GM19438 (cell line): Measurements from ENCODE around the gene PDCL3.

ENCODE experiments used
- ATAC-seq: cut with Tn5 transposase; IDR thresholded peaks from one replicate; pipeline ENCODE4 v1.9.1; 2021; ENCODE audit warnings: low read depth; ENCODE audit not compliant: unreplicated experiment

The PDCL3 gene

GRCh38 chr2:100562613-100563406 is at the start of gene PDCL3:
TSS of gene PDCL3 (plus strand) at chr2:100562993. CDS start at chr2:100563068, 75 bp downstream.
- ATAC-seq = peak; percentile 92

- no peak for ATAC-seq
Measured at GRCh38 chr2:100513650-100514049, 49.1 kb upstream of the PDCL3 start.

- ATAC-seq = no peak
Measured at GRCh38 chr2:100517556-100517955, 45.2 kb upstream of the PDCL3 start.

GRCh38 chr2:100518801-100519200 is 44.0 kb upstream of the PDCL3 start:
- ATAC-seq = no peak

GRCh38 chr2:100520224-100520623 is 42.6 kb upstream of the PDCL3 start:
- no peak for ATAC-seq

- ATAC-seq = no peak
Measured at GRCh38 chr2:100522430-100522829, 40.4 kb upstream of the PDCL3 start.

GRCh38 chr2:100524331-100524730 is 38.5 kb upstream of the PDCL3 start:
- no peak for ATAC-seq

GRCh38 chr2:100526868-100527267 is 35.9 kb upstream of the PDCL3 start:
- ATAC-seq = no peak

GRCh38 chr2:100527440-100528015 is 35.3 kb upstream of the PDCL3 start:
- no peak for ATAC-seq

- no peak for ATAC-seq
Measured at GRCh38 chr2:100529176-100529575, 33.6 kb upstream of the PDCL3 start.

GRCh38 chr2:100529900-100530299 is 32.9 kb upstream of the PDCL3 start:
- ATAC-seq = no peak

GRCh38 chr2:100535855-100536254 is 26.9 kb upstream of the PDCL3 start:
- ATAC-seq = no peak

GRCh38 chr2:100537918-100538317 is 24.9 kb upstream of the PDCL3 start:
- ATAC-seq = no peak

GRCh38 chr2:100539221-100539620 is 23.6 kb upstream of the PDCL3 start:
- no peak for ATAC-seq

- ATAC-seq = no peak
Measured at GRCh38 chr2:100541404-100541803, 21.4 kb upstream of the PDCL3 start.

GRCh38 chr2:100542418-100542817 is 20.4 kb upstream of the PDCL3 start:
- no peak for ATAC-seq

GRCh38 chr2:100544911-100545596 is 17.7 kb upstream of the PDCL3 start:
- ATAC-seq = no peak

- ATAC-seq = no peak
Measured at GRCh38 chr2:100546469-100546868, 16.3 kb upstream of the PDCL3 start.

- no peak for ATAC-seq
Measured at GRCh38 chr2:100548771-100549170, 14.0 kb upstream of the PDCL3 start.

- ATAC-seq = no peak
Measured at GRCh38 chr2:100551303-100551702, 11.5 kb upstream of the PDCL3 start.

- no peak for ATAC-seq
Measured at GRCh38 chr2:100554798-100555407, 7.9 kb upstream of the PDCL3 start.
